Superior temporal gyrus (tissue), 1 donor: ENCODE results near the gene SNX15.
A peak's percentile ranks its signal among the peaks of the same experiment; 100 is the strongest.
"Not testable (repeated sequence)": the region's sequence is repeated elsewhere in the genome, so short reads cannot be mapped to it uniquely, and the experiment has no call there.

Experiments used
- DNase-seq: peaks from one replicate; pipeline ENCODE4 v3.0.0-alpha.2; 2016; ENCODE audit errors: extremely low spot score

SNX15 gene

DNA sequence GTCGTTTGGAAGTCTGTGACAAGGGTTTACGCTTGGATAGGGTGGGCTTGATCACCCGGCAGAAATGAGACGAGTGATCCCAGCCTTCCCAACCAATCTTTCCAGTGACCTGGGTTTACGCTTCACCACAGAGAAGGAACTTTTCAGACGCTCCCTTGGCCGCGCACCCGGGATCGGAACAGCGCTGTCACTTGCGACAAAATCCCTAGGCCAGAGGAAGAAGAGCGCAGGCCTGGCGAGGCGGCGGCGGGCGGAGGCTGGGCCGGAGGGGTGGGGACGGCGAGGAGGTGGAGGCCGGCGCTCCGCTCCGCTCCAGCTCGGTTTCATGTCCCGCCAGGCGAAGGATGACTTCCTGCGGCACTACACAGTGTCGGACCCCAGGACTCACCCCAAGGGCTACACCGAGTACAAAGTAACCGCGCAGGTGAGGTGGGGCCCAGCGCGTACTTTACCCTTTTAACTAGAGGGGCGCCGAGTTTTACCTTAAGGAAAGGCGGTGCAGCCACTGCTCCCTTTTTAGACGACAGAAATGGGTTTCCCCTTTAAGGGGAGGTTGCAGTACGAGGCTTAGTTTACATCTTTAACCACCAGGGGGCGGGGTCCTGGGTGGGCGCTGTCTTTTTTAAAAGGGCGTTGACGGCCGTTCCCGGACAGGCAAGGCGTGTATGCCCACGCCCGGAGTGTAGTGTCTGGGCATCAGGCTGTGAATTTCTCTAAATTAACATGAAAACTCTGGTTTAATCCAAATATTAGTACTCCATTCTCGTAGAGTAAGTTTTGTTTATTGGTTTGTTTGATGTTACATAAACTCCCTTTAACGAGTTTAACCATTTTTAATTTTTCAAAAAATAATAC, at the start of gene SNX15:
Gene SNX15, plus strand, starts transcription at position 227 of the 855 bp plus-strand sequence. Its CDS starts 99 bp downstream, at position 326.
- DNase-seq, result peak; percentile 98

- not testable (repeated sequence) for DNase-seq
These were observed 43.9 kb upstream of the SNX15 start for GRCh38 chr11:64983339-64983738.

DNA sequence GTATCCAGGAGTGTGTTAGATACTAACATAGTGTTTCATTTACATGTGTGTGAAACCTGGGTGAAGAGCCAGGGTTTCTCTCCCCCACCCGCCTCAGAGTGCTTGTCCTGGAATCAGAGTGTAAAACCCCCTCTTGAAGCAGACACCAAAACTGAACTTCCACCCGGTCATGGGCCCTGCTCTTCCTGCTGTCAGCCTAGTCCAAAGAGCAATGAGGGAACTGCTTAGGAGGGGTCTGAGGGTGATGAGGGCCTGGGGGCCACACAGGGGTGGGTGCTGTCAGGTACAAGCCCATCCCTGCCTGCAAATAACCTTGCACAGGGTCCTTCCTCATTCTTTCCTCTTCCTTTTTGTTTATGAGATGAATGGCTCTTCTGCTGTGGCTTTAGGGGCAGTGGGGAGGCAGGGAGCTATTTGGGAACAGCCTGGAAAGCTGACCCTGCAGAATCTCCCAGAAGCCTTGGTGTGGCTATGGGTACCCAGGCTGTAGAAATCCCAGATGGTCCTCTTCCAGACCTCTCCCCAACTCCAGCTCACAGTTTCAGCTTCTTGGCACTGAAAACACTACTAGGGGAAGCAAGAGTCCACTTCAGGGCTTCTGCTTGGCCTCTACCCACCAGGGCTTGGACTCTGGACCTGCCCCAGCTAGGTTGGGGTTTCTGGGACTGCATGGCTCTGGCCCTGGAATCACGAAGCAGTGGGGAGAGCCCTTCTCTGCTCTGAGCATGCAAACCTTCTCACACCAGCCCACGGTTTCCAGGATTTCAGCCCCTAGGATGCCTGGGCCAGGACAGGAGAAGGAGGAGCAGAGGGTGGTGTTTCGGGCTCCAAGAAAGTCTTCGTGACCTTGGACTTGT, 39.0 kb upstream of the SNX15 start:
- no peak for DNase-seq

GRCh38 chr11:64989416-64989815, 37.8 kb upstream of the SNX15 start:
- no peak for DNase-seq

GRCh38 chr11:64990222-64990923, 36.9 kb upstream of the SNX15 start:
- no peak for DNase-seq

DNA sequence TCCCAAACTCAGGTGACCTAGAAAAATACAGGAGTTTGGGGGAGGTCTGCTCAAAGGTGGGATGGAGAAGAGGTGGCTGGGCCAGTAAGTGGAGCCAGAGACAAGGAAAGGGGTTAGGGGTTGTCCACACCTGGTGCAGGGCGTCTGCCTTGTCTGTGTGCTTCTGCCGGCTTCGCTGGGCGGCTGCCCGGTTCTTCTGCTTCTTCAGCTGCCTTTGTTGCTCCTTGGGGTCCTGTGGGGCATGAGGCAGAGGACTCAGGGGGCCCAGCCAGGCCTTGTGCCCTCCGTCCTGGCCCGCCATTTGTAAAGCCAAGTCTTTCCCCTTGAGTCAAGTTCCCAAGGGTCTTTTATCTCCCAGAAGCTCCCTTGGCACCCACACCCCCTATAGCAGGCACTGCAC, 32.9 kb upstream of the SNX15 start:
- no peak for DNase-seq

- DNase-seq, result no peak
These were observed 30.9 kb upstream of the SNX15 start for GRCh38 chr11:64996327-64996709.

DNA sequence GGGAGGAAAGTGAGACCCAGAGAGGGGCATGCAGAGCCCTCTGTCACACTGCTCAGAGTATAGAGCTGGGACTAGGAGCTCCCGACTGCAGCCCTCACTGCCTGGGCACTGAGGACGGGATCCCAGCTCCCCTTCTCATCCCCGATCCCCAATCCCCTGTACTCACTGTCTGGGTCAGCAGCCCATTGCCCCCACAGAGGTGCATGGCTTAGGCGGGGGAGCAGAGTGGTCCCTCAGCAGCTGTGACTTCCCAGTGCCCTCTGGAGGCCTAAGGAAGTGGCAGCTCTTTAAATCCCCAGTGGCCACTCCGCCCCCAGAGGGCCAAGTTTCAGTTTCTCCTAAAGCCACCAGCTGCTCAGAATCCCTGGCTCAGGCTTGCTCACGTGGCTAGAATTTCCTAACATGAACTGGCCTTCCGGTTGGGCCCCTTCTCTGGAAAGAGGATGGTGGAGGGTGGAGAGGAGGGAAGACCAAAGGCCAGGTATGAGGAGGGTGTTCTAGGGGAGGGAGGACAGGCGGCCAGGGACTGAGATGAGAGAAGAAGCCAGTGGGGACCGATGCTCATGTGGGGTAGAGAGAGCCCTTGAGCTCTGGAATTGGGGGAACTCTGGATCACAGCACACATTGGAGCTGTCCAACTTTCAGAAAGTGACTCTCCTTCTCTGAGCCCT, 30.4 kb upstream of the SNX15 start, which contains the start of gene BATF2:
Gene BATF2, minus strand, starts transcription at position 262 of the 671 bp plus-strand sequence. Its CDS starts 57 bp downstream, at position 205.
- DNase-seq, result peak; percentile 46

GRCh38 chr11:64998141-64998540, 29.1 kb upstream of the SNX15 start:
- DNase-seq, result no peak

- no peak for DNase-seq
These were observed 28.4 kb upstream of the SNX15 start for GRCh38 chr11:64998690-64999431.

GRCh38 chr11:64999478-64999877, 27.8 kb upstream of the SNX15 start:
- no peak for DNase-seq

DNA sequence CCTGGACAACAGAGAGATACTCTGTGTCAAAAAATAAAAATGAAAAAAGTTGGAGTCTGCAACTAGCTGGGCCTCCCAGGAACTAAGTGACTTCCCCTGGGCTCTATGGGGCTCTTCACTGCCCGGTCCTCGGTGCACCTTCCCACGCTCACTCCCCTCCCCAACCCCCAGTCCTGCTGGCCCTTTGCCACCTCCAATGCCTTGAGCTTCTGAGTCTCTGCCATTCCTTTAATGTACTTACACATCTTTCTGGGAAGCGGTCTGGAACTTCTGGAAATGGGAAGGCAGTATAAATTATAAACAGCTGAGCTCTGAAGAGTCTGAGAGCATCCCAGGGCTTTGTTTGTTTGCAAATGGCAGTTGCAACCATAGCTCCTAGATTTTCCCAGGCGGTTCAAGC, 24.5 kb upstream of the SNX15 start:
- DNase-seq, result no peak

DNA sequence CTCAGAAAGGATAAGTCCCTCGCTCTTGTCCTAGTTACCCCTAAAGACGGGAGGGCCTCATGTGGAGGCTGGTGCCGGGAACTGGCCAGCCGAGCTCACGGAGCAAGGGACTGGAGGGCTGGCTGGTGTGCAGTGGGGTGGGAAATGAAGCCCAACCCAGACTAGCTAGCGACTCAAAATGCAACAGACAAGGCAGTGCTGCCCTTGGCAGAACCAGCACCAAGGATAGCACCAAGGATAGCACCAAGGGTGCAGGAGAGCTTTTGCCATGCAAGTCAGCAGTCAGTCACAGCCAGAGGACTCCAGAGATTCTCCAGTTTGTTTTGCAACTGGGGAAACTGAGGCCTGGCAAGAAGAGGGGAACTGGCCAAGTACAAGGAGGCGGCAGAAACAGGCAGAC, 24.0 kb upstream of the SNX15 start:
- no peak for DNase-seq

DNA sequence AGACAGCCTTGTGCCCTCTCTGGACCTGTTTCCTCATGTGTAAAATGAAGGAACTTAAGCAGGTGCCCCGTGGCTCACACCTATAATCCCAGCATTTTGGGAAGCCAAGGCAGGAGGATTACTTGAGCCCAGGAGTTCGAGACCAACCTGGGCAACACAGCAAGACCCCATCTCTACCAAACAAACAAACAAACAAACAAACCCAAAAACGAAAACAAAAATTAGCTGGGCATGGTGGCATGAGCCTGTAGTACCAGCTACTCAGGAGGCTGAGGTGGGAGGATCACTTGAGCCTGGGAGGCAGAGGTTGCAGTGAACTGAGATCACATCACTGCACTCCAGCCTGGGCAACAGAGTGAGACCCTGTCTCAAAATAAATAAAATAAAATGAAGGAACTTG, 23.3 kb upstream of the SNX15 start:
- not testable (repeated sequence) for DNase-seq

DNA sequence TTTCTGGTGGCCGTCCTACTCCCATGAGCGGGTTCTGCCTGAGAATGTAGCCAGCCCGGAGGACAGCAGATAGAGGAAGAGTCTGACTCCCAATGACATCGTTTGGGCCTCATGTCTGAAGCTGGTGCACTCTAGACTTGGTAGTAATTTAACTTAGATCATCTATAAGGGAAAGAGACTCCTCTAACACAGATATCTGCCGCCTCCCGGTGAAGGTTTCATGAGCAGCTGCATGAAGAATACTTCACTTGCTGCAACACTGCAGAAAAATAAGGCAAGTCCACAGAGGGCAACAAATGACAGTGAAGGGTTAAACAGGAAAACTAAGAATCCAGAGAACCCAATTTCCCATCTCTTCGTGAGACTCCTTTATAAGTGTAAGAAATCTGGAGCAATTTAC, 19.2 kb upstream of the SNX15 start:
- DNase-seq, result no peak

- no peak for DNase-seq
These were observed 18.4 kb upstream of the SNX15 start for GRCh38 chr11:65008873-65009272.

- DNase-seq, result peak; percentile 88
These were observed 13.9 kb upstream of the SNX15 start for GRCh38 chr11:65013130-65013887.

GRCh38 chr11:65013888-65014725, 13.1 kb upstream of the SNX15 start, which contains the start of gene ARL2:
ARL2 (plus strand) TSS chr11:65014160; CDS start chr11:65014208, 48 bp downstream.
- DNase-seq, result peak; percentile 93

DNA sequence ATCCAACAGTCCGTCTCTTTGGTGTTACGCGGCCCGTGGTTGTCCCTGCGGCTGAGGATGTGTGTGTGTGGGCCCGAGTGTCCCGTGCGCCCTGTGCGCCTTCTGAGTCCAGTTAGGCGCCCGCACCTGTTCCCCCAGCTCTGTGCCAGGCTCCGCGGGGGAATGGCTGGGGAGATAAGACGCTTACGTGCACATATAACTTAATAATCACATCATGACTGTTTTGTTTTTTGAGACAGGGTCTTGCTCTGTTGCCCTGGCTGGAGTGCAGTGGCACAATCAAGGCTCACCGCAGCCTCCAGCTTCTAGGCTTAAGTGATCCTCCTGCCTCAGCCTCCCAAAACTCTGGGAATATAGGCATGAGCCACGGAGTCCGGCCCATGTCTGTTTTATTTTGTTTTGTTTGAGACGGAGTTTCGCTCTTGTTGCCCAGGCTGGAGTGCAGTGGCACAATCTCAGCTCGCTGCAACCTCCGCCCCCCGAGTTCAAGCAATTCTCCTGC, 12.5 kb upstream of the SNX15 start:
- DNase-seq, result no peak
